SKM-1 (cell line): Measurements from ENCODE around the gene PLVAP.

Experiments used
- DNase-seq: peaks from one replicate; lab custom pipeline; 2025; ENCODE audit not compliant: unreplicated experiment; lab: John Stamatoyannopoulos, UW

The PLVAP gene

DNA sequence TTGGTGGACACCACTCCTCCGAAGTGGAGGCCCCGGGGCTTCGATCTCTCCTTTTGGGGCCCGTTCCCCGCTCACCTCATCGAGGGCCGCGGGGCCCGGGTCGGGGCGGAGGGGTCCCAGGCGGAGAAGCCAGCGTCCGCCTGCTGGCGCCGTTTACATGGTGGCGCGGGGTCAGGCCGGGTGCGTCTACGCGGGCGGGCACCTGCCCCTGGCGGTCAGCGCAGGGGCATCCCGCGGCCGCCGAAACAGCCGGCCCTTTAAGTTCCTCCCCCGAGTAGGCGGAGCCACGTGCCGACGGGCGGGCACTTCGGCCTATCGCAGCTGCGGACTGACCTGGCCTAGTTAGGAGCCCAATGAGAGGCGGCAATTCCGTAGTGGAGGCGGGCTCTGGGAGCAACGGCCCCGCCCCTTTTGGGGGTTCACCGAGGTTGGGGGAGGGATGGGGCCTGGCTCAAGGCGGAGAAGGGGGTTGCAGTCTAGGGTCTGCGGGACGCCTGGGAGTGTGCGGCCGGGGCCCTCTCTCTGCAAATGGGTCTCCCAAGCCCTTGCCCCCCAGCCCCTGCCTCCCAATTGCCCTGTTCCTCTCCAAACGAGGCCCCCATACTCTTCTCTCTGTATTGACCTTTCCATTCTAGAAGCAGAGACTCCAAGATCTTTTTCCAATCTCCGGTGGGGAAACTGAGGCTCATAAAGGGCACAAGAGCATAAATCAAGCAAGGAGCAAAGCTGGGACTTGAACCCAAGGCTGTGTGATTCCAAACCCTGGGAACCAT is 73.8 kb downstream of the PLVAP start, which contains the start of gene ABHD8:
TSS of gene ABHD8 (minus strand) at position 259 of the 773 bp plus-strand sequence. CDS start 1,809 bp downstream, outside the sequence.
- peak; percentile 89 for DNase-seq

DNA sequence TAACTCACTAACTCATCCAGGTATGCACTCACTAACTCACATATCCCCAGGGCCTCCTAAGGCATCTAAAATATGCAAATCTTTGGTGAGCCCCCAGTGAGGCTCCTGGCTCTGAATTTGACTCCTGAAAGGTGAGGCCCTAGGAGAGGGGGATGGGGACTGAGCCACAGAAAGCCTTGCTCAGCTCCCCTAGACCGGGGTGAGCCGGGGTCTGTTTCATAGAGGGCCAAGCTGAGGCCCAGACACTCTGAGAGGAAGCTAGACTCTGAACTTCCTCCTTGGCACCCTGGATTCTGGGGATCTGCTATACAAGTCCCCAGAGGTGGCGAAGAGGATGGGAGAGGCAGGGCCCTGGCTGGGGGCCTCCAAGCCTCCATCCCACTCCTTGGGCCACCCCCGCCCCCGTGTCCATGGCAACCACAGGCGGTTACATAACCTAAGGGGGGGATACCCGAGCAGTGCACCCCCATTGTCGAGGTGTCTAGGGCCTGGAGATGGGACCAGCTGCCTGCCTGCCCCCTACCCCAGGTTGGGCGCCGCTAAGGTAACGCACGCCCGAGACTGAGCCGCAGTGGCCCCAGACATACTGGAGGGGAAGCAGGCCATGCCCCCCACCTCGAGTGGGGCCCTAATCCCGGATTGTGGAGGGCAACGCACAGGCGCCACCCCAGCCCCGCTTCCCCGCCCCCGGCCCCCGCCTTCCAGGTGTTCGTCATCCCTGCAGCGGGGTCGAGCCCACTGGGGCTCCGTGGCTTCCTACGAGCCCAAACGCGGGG is 74.6 kb downstream of the PLVAP start:
- DNase-seq: peak; percentile 20
